ENCODE measurements around the gene PSG5.
"Not testable (repeated sequence)": the region's sequence is repeated elsewhere in the genome, so short reads cannot be mapped to it uniquely, and the experiment has no call there.

The PSG5 gene

GRCh38 chr19:43186311-43186935, at the start of gene PSG5:
TSS of gene PSG5 (minus strand) at chr19:43186536. CDS start at chr19:43186405, 131 bp downstream.
- H3K4me3 ChIP-seq, H3K27ac ChIP-seq: not testable (repeated sequence)

GRCh38 chr19:43235686-43236085, 49.4 kb upstream of the PSG5 start:
- not testable (repeated sequence) for H3K4me3 ChIP-seq, H3K27ac ChIP-seq

GRCh38 chr19:43229315-43229714, 43.0 kb upstream of the PSG5 start:
- Histone ChIP-seq H3K27ac (no peak overlapping the region), H3K4me3 (no peak overlapping the region)

GRCh38 chr19:43228730-43229129, 42.4 kb upstream of the PSG5 start:
- not testable (repeated sequence) for H3K4me3 ChIP-seq, H3K27ac ChIP-seq

- H3K27ac ChIP-seq, H3K4me3 ChIP-seq: not testable (repeated sequence)
These were observed 40.6 kb upstream of the PSG5 start for GRCh38 chr19:43226986-43227385.

- Histone ChIP-seq H3K4me3 (no peak overlapping the region), H3K27ac (no peak overlapping the region)
These were observed 38.5 kb upstream of the PSG5 start for GRCh38 chr19:43224855-43225253.

- not testable (repeated sequence) for H3K4me3 ChIP-seq, H3K27ac ChIP-seq
These were observed 38.0 kb upstream of the PSG5 start for GRCh38 chr19:43224201-43224854.

- H3K27ac ChIP-seq, H3K4me3 ChIP-seq: not testable (repeated sequence)
These were observed 35.6 kb upstream of the PSG5 start for GRCh38 chr19:43221891-43222290.

- not testable (repeated sequence) for H3K4me3 ChIP-seq
These were observed 32.8 kb upstream of the PSG5 start for GRCh38 chr19:43219136-43219535.

GRCh38 chr19:43215881-43216280, 29.5 kb upstream of the PSG5 start:
- H3K27ac ChIP-seq, H3K4me3 ChIP-seq: not testable (repeated sequence)

More at GRCh38 chr19:43219136-43219535, 32.8 kb upstream of the PSG5 start:
- H3K27ac ChIP-seq: not testable (repeated sequence)

GRCh38 chr19:43207991-43208390, 21.7 kb upstream of the PSG5 start:
- no peak overlapping the region for H3K4me3 ChIP-seq
- H3K27ac ChIP-seq: no peak overlapping the region

GRCh38 chr19:43207174-43207573, 20.8 kb upstream of the PSG5 start:
- H3K27ac ChIP-seq, H3K4me3 ChIP-seq: not testable (repeated sequence)

- not testable (repeated sequence) for H3K4me3 ChIP-seq, H3K27ac ChIP-seq
These were observed 19.3 kb upstream of the PSG5 start, which contains the start of gene PSG4 for GRCh38 chr19:43205471-43206105. TSS of gene PSG4 (minus strand) at chr19:43205638. CDS start at chr19:43205536, 102 bp downstream.

GRCh38 chr19:43203611-43204010, 17.3 kb upstream of the PSG5 start:
- H3K27ac ChIP-seq, H3K4me3 ChIP-seq: not testable (repeated sequence)

GRCh38 chr19:43201891-43202290, 15.6 kb upstream of the PSG5 start:
- not testable (repeated sequence) for H3K4me3 ChIP-seq
- H3K27ac ChIP-seq: peak overlapping the region in 14 of 21 experiments; percentile 20 to 75 (median 54)

- peak overlapping the region in 14 of 21 experiments; percentile 20 to 75 (median 54) for H3K27ac ChIP-seq
- not testable (repeated sequence) for H3K4me3 ChIP-seq
These were observed 15.0 kb upstream of the PSG5 start for GRCh38 chr19:43201337-43201801.

GRCh38 chr19:43198686-43199419, 12.5 kb upstream of the PSG5 start:
- not testable (repeated sequence) for H3K4me3 ChIP-seq, H3K27ac ChIP-seq

- H3K4me3 ChIP-seq: not testable (repeated sequence)
These were observed 11.5 kb upstream of the PSG5 start for GRCh38 chr19:43197666-43198397.

GRCh38 chr19:43194397-43194796, 8.1 kb upstream of the PSG5 start:
- not testable (repeated sequence) for H3K27ac ChIP-seq, H3K4me3 ChIP-seq

More at GRCh38 chr19:43197666-43198397, 11.5 kb upstream of the PSG5 start:
- H3K27ac ChIP-seq: not testable (repeated sequence)
